Measurements from ENCODE around the gene RDH5. TPM values are rescaled to one million over a fixed set of nuclear protein-coding genes. Genes with fewer than 3 reads are reported as not detected.
A peak's percentile ranks its signal among the peaks of the same experiment; 100 is the strongest.

The RDH5 gene
- total RNA-seq, 1 donor from 2014 or later: 9.7 TPM

GRCh38 chr12:55704824-55705718 is 15.1 kb upstream of the RDH5 start:
- DNase-seq (ENCODE audit: low spot score, unreplicated experiment): no peak
- no peak overlapping the region for H3K4me3 Mint-ChIP-seq (ENCODE audit: low read depth)
- H3K36me3 Mint-ChIP-seq (ENCODE audit: insufficient read depth): no peaks in the 10 kb centered on the region
- H3K4me1 Mint-ChIP-seq (ENCODE audit: low read depth): peaks cover 14% of the 10 kb centered on the region
- H3K27ac Mint-ChIP-seq: no peak overlapping the region
- no peaks in the 10 kb centered on the region for H3K9me3 Mint-ChIP-seq (ENCODE audit: low read depth)
- TF ChIP-seq CTCF (IDR thresholded peaks at IDR 0.05; ENCODE audit: unreplicated experiment): no peak
- peaks cover 85% of the 10 kb centered on the region for H3K27me3 Mint-ChIP-seq

- Mint-ChIP-seq H3K4me1 (ENCODE audit: low read depth) (peaks cover 14% of the 10 kb centered on the region), H3K4me3 (ENCODE audit: low read depth) (peak overlapping the region; percentile 2), H3K36me3 (ENCODE audit: insufficient read depth) (no peaks in the 10 kb centered on the region), H3K27ac (no peak overlapping the region), H3K27me3 (peaks cover 92% of the 10 kb centered on the region), H3K9me3 (ENCODE audit: low read depth) (no peaks in the 10 kb centered on the region)
- peak; percentile 40 for TF ChIP-seq CTCF (IDR thresholded peaks at IDR 0.05; ENCODE audit: unreplicated experiment)
- no peak for DNase-seq (ENCODE audit: low spot score, unreplicated experiment)
These were observed 14.3 kb upstream of the RDH5 start for GRCh38 chr12:55705782-55706402.

- no peak for TF ChIP-seq CTCF (IDR thresholded peaks at IDR 0.05; ENCODE audit: unreplicated experiment)
- H3K27me3 Mint-ChIP-seq: peaks cover 87% of the 10 kb centered on the region
- H3K4me3 Mint-ChIP-seq (ENCODE audit: low read depth): peak overlapping the region; percentile 73
- H3K4me1 Mint-ChIP-seq (ENCODE audit: low read depth): peaks cover 14% of the 10 kb centered on the region
- DNase-seq (ENCODE audit: low spot score, unreplicated experiment): no peak
- no peaks in the 10 kb centered on the region for H3K9me3 Mint-ChIP-seq (ENCODE audit: low read depth)
- no peak overlapping the region for H3K27ac Mint-ChIP-seq
- no peaks in the 10 kb centered on the region for H3K36me3 Mint-ChIP-seq (ENCODE audit: insufficient read depth)
These were observed 13.5 kb upstream of the RDH5 start for GRCh38 chr12:55706568-55707218.

GRCh38 chr12:55707219-55707671 is 12.9 kb upstream of the RDH5 start:
- H3K36me3 Mint-ChIP-seq (ENCODE audit: insufficient read depth): no peaks in the 10 kb centered on the region
- H3K9me3 Mint-ChIP-seq (ENCODE audit: low read depth): no peaks in the 10 kb centered on the region
- H3K27me3 Mint-ChIP-seq: peaks cover 90% of the 10 kb centered on the region
- DNase-seq (ENCODE audit: low spot score, unreplicated experiment): no peak
- no peak overlapping the region for H3K27ac Mint-ChIP-seq
- H3K4me1 Mint-ChIP-seq (ENCODE audit: low read depth): peaks cover 14% of the 10 kb centered on the region
- TF ChIP-seq CTCF (IDR thresholded peaks at IDR 0.05; ENCODE audit: unreplicated experiment): no peak
- peak overlapping the region; percentile 73 for H3K4me3 Mint-ChIP-seq (ENCODE audit: low read depth)

Measured in progenitor cell of endocrine pancreas (in vitro differentiated cells).